ENCODE results near the gene BARHL1.

DNA sequence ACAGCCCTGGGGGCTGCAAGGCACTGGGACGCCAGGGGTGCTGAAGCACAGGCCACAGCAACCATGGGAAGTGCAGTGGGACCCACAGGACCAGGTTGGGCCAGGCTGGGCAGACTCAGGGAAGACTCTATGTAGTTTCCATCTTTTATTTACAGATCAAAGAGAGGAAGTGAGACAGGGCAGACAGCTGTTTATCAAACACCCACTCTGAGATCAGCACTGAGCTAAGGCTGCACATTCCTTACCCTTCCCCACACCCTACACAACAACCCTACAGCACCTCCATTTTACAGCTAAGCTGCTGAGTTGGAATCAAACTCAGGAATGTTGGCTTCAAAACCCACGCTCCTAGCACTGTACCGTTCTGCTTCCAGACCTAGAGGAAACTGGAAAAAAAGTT is 19.8 kb downstream of the BARHL1 start:
- TF ChIP-seq POLR2AphosphoS5 (IDR thresholded peaks at IDR 0.05) (no peak), POLR2A (IDR thresholded peaks at IDR 0.05) (no peak), EP300 (IDR thresholded peaks at IDR 0.05) (no peak)
- TF ChIP-seq, protein P1, sequence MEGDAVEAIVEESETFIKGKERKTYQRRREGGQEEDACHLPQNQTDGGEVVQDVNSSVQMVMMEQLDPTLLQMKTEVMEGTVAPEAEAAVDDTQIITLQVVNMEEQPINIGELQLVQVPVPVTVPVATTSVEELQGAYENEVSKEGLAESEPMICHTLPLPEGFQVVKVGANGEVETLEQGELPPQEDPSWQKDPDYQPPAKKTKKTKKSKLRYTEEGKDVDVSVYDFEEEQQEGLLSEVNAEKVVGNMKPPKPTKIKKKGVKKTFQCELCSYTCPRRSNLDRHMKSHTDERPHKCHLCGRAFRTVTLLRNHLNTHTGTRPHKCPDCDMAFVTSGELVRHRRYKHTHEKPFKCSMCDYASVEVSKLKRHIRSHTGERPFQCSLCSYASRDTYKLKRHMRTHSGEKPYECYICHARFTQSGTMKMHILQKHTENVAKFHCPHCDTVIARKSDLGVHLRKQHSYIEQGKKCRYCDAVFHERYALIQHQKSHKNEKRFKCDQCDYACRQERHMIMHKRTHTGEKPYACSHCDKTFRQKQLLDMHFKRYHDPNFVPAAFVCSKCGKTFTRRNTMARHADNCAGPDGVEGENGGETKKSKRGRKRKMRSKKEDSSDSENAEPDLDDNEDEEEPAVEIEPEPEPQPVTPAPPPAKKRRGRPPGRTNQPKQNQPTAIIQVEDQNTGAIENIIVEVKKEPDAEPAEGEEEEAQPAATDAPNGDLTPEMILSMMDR (IDR thresholded peaks at IDR 0.05): no peak

Measured in stomach (tissue), 4 donors.